Calu3 (cell line): ENCODE measurements around the gene FMO1. TPM values are rescaled to one million over a fixed set of nuclear protein-coding genes. Genes with fewer than 3 reads are reported as not detected.

ENCODE experiments used
- BruUV-seq: library from RNA; stranded (reverse); fragments of 400-500 nt; replicated peaks from 2 replicates; lab custom pipeline; 2021; lab: Mats Ljungman, UMichigan
- CTCF ChIA-PET: fragments of 300-600 bp; sonication (Branson Sonifier 250); formaldehyde crosslinking; loops from one replicate; lab custom pipeline; 2022; ENCODE audit warnings: antibody characterized with exemption; lab: Charles Lee
- DNase-seq: peaks from one replicate; pipeline ENCODE4 v3.0.0; 2022
- H3K27ac Mint-ChIP-seq: one replicate; pipeline ENCODE4 v1.8.0; 2022; ENCODE audit warnings: mixed read lengths; ENCODE audit not compliant: unreplicated experiment
- H3K27me3 Mint-ChIP-seq: one replicate; pipeline ENCODE4 v1.8.0; 2022; ENCODE audit warnings: mixed read lengths; ENCODE audit not compliant: unreplicated experiment
- H3K36me3 Mint-ChIP-seq: one replicate; pipeline ENCODE4 v1.8.0; 2022; ENCODE audit warnings: mild to moderate bottlenecking, moderate library complexity, mixed read lengths; ENCODE audit not compliant: insufficient read depth, unreplicated experiment
- H3K4me1 Mint-ChIP-seq: one replicate; pipeline ENCODE4 v1.8.0; 2022; ENCODE audit warnings: mild to moderate bottlenecking, low read depth, mixed read lengths; ENCODE audit not compliant: unreplicated experiment
- H3K4me3 Mint-ChIP-seq: one replicate; pipeline ENCODE4 v1.8.0; 2022; ENCODE audit warnings: mild to moderate bottlenecking, low read depth, moderate library complexity, mixed read lengths; ENCODE audit not compliant: unreplicated experiment
- H3K9me3 Mint-ChIP-seq: one replicate; pipeline ENCODE4 v1.8.0; 2022; ENCODE audit warnings: low read depth, mixed read lengths; ENCODE audit not compliant: unreplicated experiment
- CTCF ChIP-seq: fragments of 200-600 bp; IDR thresholded peaks from one replicate; pipeline ENCODE4 v1.8.0; 2022; ENCODE audit warnings: antibody characterized with exemption; ENCODE audit not compliant: unreplicated experiment
- intact Hi-C: fragments of 100-400 bp; cut with micrococcal nuclease; formaldehyde crosslinking; loops from one replicate; pipeline ENCODE4 v1.10.0; 2022; ENCODE audit not compliant: unreplicated experiment
- total RNA-seq: library from RNA; stranded (reverse); gene quantifications from 2 replicates; pipeline ENCODE4 v1.2.3, GENCODE V29; 2022

The FMO1 gene
- total RNA-seq, 1 experiment from 2014 or later: not detected

- no peak for DNase-seq
- CTCF ChIA-PET: no interaction called here
- Mint-ChIP-seq H3K36me3 (no peaks in the 10 kb centered on the region), H3K4me1 (peaks cover 14% of the 10 kb centered on the region), H3K4me3 (no peak overlapping the region), H3K27ac (no peak overlapping the region), H3K9me3 (no peaks in the 10 kb centered on the region), H3K27me3 (no peaks in the 10 kb centered on the region)
- no peak for TF ChIP-seq CTCF
- BruUV-seq: no TSS peak
- intact Hi-C loops: no loop called here
Observed at GRCh38 chr1:171217658-171218443, 30.4 kb upstream of the FMO1 start.

GRCh38 chr1:171218661-171219060 is 29.6 kb upstream of the FMO1 start:
- BruUV-seq: no TSS peak
- no peaks in the 10 kb centered on the region for H3K9me3 Mint-ChIP-seq
- H3K4me3 Mint-ChIP-seq: no peak overlapping the region
- no peaks in the 10 kb centered on the region for H3K27me3 Mint-ChIP-seq
- H3K27ac Mint-ChIP-seq: no peak overlapping the region
- peaks cover 14% of the 10 kb centered on the region for H3K4me1 Mint-ChIP-seq
- DNase-seq: no peak
- H3K36me3 Mint-ChIP-seq: no peaks in the 10 kb centered on the region
- intact Hi-C loops: no loop called here
- CTCF ChIA-PET: interaction anchor here (0.6 kb wide), 1 partner anchor 1003 kb away, joined by 3 read pairs; no protein-coding TSS in a partner anchor
- TF ChIP-seq CTCF: no peak

- no peak overlapping the region for H3K4me3 Mint-ChIP-seq
- BruUV-seq: no TSS peak
- H3K27me3 Mint-ChIP-seq: no peaks in the 10 kb centered on the region
- no peaks in the 10 kb centered on the region for H3K9me3 Mint-ChIP-seq
- intact Hi-C loops: no loop called here
- no peak for TF ChIP-seq CTCF
- H3K27ac Mint-ChIP-seq: no peak overlapping the region
- no peaks in the 10 kb centered on the region for H3K36me3 Mint-ChIP-seq
- CTCF ChIA-PET: interaction anchor here (0.6 kb wide), 1 partner anchor 1004 kb away, joined by 3 read pairs; no protein-coding TSS in a partner anchor
- H3K4me1 Mint-ChIP-seq: peaks cover 14% of the 10 kb centered on the region
- no peak for DNase-seq
Observed at GRCh38 chr1:171219346-171220080, 28.8 kb upstream of the FMO1 start.

GRCh38 chr1:171220081-171220420 is 28.2 kb upstream of the FMO1 start:
- no peak overlapping the region for H3K4me3 Mint-ChIP-seq
- BruUV-seq: no TSS peak
- H3K4me1 Mint-ChIP-seq: peaks cover 14% of the 10 kb centered on the region
- no peaks in the 10 kb centered on the region for H3K27me3 Mint-ChIP-seq
- H3K27ac Mint-ChIP-seq: no peak overlapping the region
- intact Hi-C loops: no loop called here
- H3K36me3 Mint-ChIP-seq: no peaks in the 10 kb centered on the region
- DNase-seq: no peak
- H3K9me3 Mint-ChIP-seq: no peaks in the 10 kb centered on the region
- CTCF ChIA-PET: no interaction called here
- TF ChIP-seq CTCF: no peak
